HG03060 (cell line): ENCODE measurements around the gene ADAM33.

Experiments used
- ATAC-seq: cut with Tn5 transposase; IDR thresholded peaks from one replicate; pipeline ENCODE4 v1.9.1; 2021; ENCODE audit warnings: low read depth, moderate number of reproducible peaks; ENCODE audit not compliant: unreplicated experiment

Gene ADAM33

GRCh38 chr20:3651204-3651962 is 30.4 kb downstream of the ADAM33 start:
- ATAC-seq: no peak

- ATAC-seq: no peak
Measured at GRCh38 chr20:3648951-3649350, 32.9 kb downstream of the ADAM33 start.

- no peak for ATAC-seq
Measured at GRCh38 chr20:3647473-3647872, 34.3 kb downstream of the ADAM33 start.

- no peak for ATAC-seq
Measured at GRCh38 chr20:3646651-3647050, 35.2 kb downstream of the ADAM33 start.

GRCh38 chr20:3646067-3646440 is 35.8 kb downstream of the ADAM33 start:
- no peak for ATAC-seq

GRCh38 chr20:3645309-3646066 is 36.3 kb downstream of the ADAM33 start:
- ATAC-seq: no peak

GRCh38 chr20:3640259-3640658 is 41.6 kb downstream of the ADAM33 start:
- ATAC-seq: no peak

GRCh38 chr20:3635346-3635745 is 46.5 kb downstream of the ADAM33 start:
- ATAC-seq: no peak

- ATAC-seq: no peak
Measured at GRCh38 chr20:3633913-3634478, 47.8 kb downstream of the ADAM33 start.

- no peak for ATAC-seq
Measured at GRCh38 chr20:3632311-3633004, 49.4 kb downstream of the ADAM33 start.

- ATAC-seq: no peak
Measured at GRCh38 chr20:3631534-3631933, 50.3 kb downstream of the ADAM33 start.

GRCh38 chr20:3630429-3630828 is 51.4 kb downstream of the ADAM33 start:
- ATAC-seq: no peak

- ATAC-seq: no peak
Measured at GRCh38 chr20:3629893-3630292, 51.9 kb downstream of the ADAM33 start.

GRCh38 chr20:3628502-3629314 is 53.1 kb downstream of the ADAM33 start:
- ATAC-seq: no peak

GRCh38 chr20:3627476-3627875 is 54.3 kb downstream of the ADAM33 start:
- no peak for ATAC-seq

GRCh38 chr20:3622406-3622805 is 59.4 kb downstream of the ADAM33 start:
- no peak for ATAC-seq

- ATAC-seq: no peak
Measured at GRCh38 chr20:3621111-3621510, 60.7 kb downstream of the ADAM33 start.
